PC-3 (cell line): ENCODE results near the gene NR5A2. TPM values are rescaled to one million over a fixed set of nuclear protein-coding genes. Genes with fewer than 3 reads are reported as not detected.

ENCODE experiments used
- ATAC-seq: fragments of 200-7000 bp; cut with Tn5 transposase; 2 replicates; pipeline ENCODE4 v1.9.1; 2020; ENCODE audit warnings: mild to moderate bottlenecking, moderate library complexity
- BruUV-seq: library from RNA; stranded (reverse); fragments of 400-500 nt; replicated peaks from 2 replicates; lab custom pipeline; 2021; lab: Mats Ljungman, UMichigan
- CTCF ChIA-PET: fragments of 300-600 bp; sonication (Branson Sonifier 250); formaldehyde crosslinking; loops from one replicate; lab custom pipeline; 2022; ENCODE audit warnings: antibody characterized with exemption; lab: Charles Lee
- POLR2A ChIA-PET: fragments of 300-600 bp; sonication (Branson Sonifier 250); formaldehyde crosslinking; loops from one replicate; lab custom pipeline; 2022; ENCODE audit warnings: antibody characterized with exemption; ENCODE audit not compliant: unreplicated experiment; lab: Charles Lee
- DNase-seq: peaks from one replicate; pipeline ENCODE4 v3.0.0-alpha.2; 2015
- H2AFZ ChIP-seq: fragments of 300-600 bp; sonication (generic); 2 replicates; pipeline ENCODE4 v1.6.0; 2016; ENCODE audit warnings: antibody characterized with exemption, low read length
- H3F3A ChIP-seq: fragments of 300-600 bp; sonication (generic); one replicate; pipeline ENCODE4 v1.6.0; 2017; ENCODE audit warnings: antibody characterized with exemption, low read length, control low read depth, mild to moderate bottlenecking; ENCODE audit not compliant: unreplicated experiment
- H3K27ac ChIP-seq: fragments of 300-600 bp; sonication (generic); 2 replicates; pipeline ENCODE4 v1.5.1; 2016; ENCODE audit warnings: mild to moderate bottlenecking, low read length
- H3K27me3 ChIP-seq: fragments of 300-600 bp; sonication (generic); 2 replicates; pipeline ENCODE4 v1.6.1; 2016; ENCODE audit warnings: low read length, mixed read lengths
- H3K36me3 ChIP-seq: fragments of 300-600 bp; sonication (generic); 2 replicates; pipeline ENCODE4 v1.6.1; 2016; ENCODE audit warnings: low read depth, mixed run types, low read length, mixed read lengths
- H3K4me1 ChIP-seq: fragments of 300-600 bp; sonication (generic); 2 replicates; pipeline ENCODE4 v1.5.1; 2016; ENCODE audit warnings: low read length; ENCODE audit not compliant: insufficient read depth
- H3K4me2 ChIP-seq: fragments of 300-600 bp; sonication (generic); 2 replicates; pipeline ENCODE4 v1.6.0; 2016; ENCODE audit warnings: low read length
- H3K4me3 ChIP-seq: fragments of 300-600 bp; sonication (generic); 2 replicates; pipeline ENCODE4 v1.5.1; 2016; ENCODE audit warnings: mild to moderate bottlenecking, low read length, mixed read lengths
- H3K79me2 ChIP-seq: fragments of 300-600 bp; sonication (generic); 2 replicates; pipeline ENCODE4 v1.6.1; 2017; ENCODE audit warnings: low read length, mixed read lengths
- H3K9ac ChIP-seq: fragments of 300-600 bp; sonication (generic); 2 replicates; pipeline ENCODE4 v1.6.0; 2016; ENCODE audit warnings: mild to moderate bottlenecking, low read length
- H3K9me2 ChIP-seq: fragments of 300-600 bp; sonication (generic); replicated peaks from 2 replicates; pipeline ENCODE4 v1.6.1; 2016; ENCODE audit warnings: mixed run types, low read length, mixed read lengths
- H3K9me3 ChIP-seq: fragments of 300-600 bp; sonication (generic); 2 replicates; pipeline ENCODE4 v1.6.1; 2016; ENCODE audit warnings: low read length, mixed read lengths
- H4K20me1 ChIP-seq: fragments of 300-600 bp; sonication (generic); 2 replicates; pipeline ENCODE4 v1.6.1; 2016; ENCODE audit warnings: low read length, mixed read lengths
- CTCF ChIP-seq: fragments of 300-600 bp; sonication (generic); conservative IDR thresholded peaks from 2 replicates; pipeline ENCODE4 v1.5.1; 2017; ENCODE audit warnings: antibody characterized with exemption, low read depth, mild to moderate bottlenecking, low read length
- EZH2 ChIP-seq: fragments of 300-600 bp; sonication (generic); IDR thresholded peaks from one replicate; pipeline ENCODE4 v1.6.1; 2017; ENCODE audit warnings: antibody characterized with exemption, mild to moderate bottlenecking, low read length; ENCODE audit not compliant: unreplicated experiment
- EZH2phosphoT487 ChIP-seq: fragments of 300-600 bp; sonication (generic); IDR thresholded peaks from 2 replicates; pipeline ENCODE4 v1.6.1; 2018; ENCODE audit warnings: mild to moderate bottlenecking, antibody characterized with exemption, low read length, borderline replicate concordance
- intact Hi-C: fragments of 100-400 bp; cut with micrococcal nuclease; formaldehyde crosslinking; loops from 2 replicates; pipeline ENCODE4 v1.9.0; 2023
- total RNA-seq: library from RNA; depleted of rRNA; stranded (reverse); fragments of >200 nt; gene quantifications from 2 replicates; pipeline ENCODE4 v1.2.3, GENCODE V29; 2014

NR5A2 gene
- total RNA-seq, 1 experiment from 2014 or later: 0.36 TPM

GRCh38 chr1:200136384-200136783 lies 108.9 kb downstream of the NR5A2 start:
- H3K27ac ChIP-seq: no peak overlapping the region
- TF ChIP-seq CTCF: no peak
- TF ChIP-seq EZH2: no peak
- TF ChIP-seq EZH2phosphoT487: no peak
- ChIA-PET POLR2A (no interaction called here), CTCF (no interaction called here)
- peaks cover 12% of the 10 kb centered on the region for H3K4me1 ChIP-seq
- H3K9me3 ChIP-seq: no peaks in the 10 kb centered on the region
- intact Hi-C loops: loop anchor here (5.0 kb wide), 2 partner anchors 121 to 376 kb away; no protein-coding TSS in a partner anchor
- H3K27me3 ChIP-seq: no peaks in the 10 kb centered on the region
- no peak overlapping the region for H3K4me2 ChIP-seq
- no peaks in the 10 kb centered on the region for H4K20me1 ChIP-seq
- no TSS peak for BruUV-seq
- DNase-seq: no peak
- H3K36me3 ChIP-seq: no peaks in the 10 kb centered on the region
- H3F3A ChIP-seq: no peaks in the 10 kb centered on the region
- H2AFZ ChIP-seq: no peak overlapping the region
- no peak overlapping the region for H3K4me3 ChIP-seq
- H3K79me2 ChIP-seq: no peaks in the 10 kb centered on the region
- ATAC-seq: no peak
- H3K9me2 ChIP-seq: no peaks in the 10 kb centered on the region
- H3K9ac ChIP-seq: no peak overlapping the region

- no peaks in the 10 kb centered on the region for H3K79me2 ChIP-seq
- DNase-seq (peak; percentile 93), ATAC-seq (peak; percentile 100)
- H3K9ac ChIP-seq: no peak overlapping the region
- ChIA-PET POLR2A (interaction anchor here (0.6 kb wide), 1 partner anchor 45 kb away, joined by 6 read pairs; no protein-coding TSS in a partner anchor), CTCF (interaction anchor here (0.6 kb wide), 1 partner anchor 349 kb away, joined by 3 read pairs; no protein-coding TSS in a partner anchor)
- no peaks in the 10 kb centered on the region for H3K36me3 ChIP-seq
- BruUV-seq: no TSS peak
- no peak for TF ChIP-seq EZH2
- TF ChIP-seq CTCF: peak; percentile 100
- no peaks in the 10 kb centered on the region for H4K20me1 ChIP-seq
- no peaks in the 10 kb centered on the region for H3K9me3 ChIP-seq
- no peaks in the 10 kb centered on the region for H3K9me2 ChIP-seq
- no peak overlapping the region for H3K4me2 ChIP-seq
- intact Hi-C loops: loop anchor here (1.0 to 5.0 kb wide), 8 partner anchors 40 to 455 kb away; no protein-coding TSS in a partner anchor
- H3K4me3 ChIP-seq: no peak overlapping the region
- H3K4me1 ChIP-seq: no peaks in the 10 kb centered on the region
- H3K27ac ChIP-seq: no peak overlapping the region
- H3K27me3 ChIP-seq: no peaks in the 10 kb centered on the region
- no peaks in the 10 kb centered on the region for H3F3A ChIP-seq
- H2AFZ ChIP-seq: no peak overlapping the region
Observed at GRCh38 chr1:200139661-200140250, 112.2 kb downstream of the NR5A2 start.

GRCh38 chr1:200143347-200143746 lies 115.8 kb downstream of the NR5A2 start:
- TF ChIP-seq EZH2phosphoT487: no peak
- no peak for TF ChIP-seq EZH2
- TF ChIP-seq CTCF: no peak
- BruUV-seq: no TSS peak
- no peak overlapping the region for H3K27ac ChIP-seq
- no peak overlapping the region for H3K4me3 ChIP-seq
- no peak for DNase-seq
- ChIA-PET POLR2A (no interaction called here), CTCF (interaction anchor here (0.7 to 0.8 kb wide), 2 partner anchors 38 to 133 kb away, joined by 3 read pairs; no protein-coding TSS in a partner anchor)
- no peaks in the 10 kb centered on the region for H3K4me1 ChIP-seq
- no peaks in the 10 kb centered on the region for H3K27me3 ChIP-seq
- H3K36me3 ChIP-seq: no peaks in the 10 kb centered on the region
- H3K9me2 ChIP-seq: no peaks in the 10 kb centered on the region
- no peaks in the 10 kb centered on the region for H3F3A ChIP-seq
- intact Hi-C loops: no loop called here
- no peaks in the 10 kb centered on the region for H4K20me1 ChIP-seq
- H3K4me2 ChIP-seq: no peak overlapping the region
- no peaks in the 10 kb centered on the region for H3K79me2 ChIP-seq
- H2AFZ ChIP-seq: no peak overlapping the region
- no peak overlapping the region for H3K9ac ChIP-seq
- ATAC-seq: no peak
- no peaks in the 10 kb centered on the region for H3K9me3 ChIP-seq
